Measurements from ENCODE around the gene NIM1K. TPM values are rescaled to one million over a fixed set of nuclear protein-coding genes. Genes with fewer than 3 reads are reported as not detected.

NIM1K gene
- total and polyA plus RNA-seq, 2 of the 13 experiments (the other 11 are each of a cell fraction or from before 2014, with no cell fraction given), result 0.04 TPM; not detected in 1

- 0 out of 2 replicates have a peak, but pooled peaks have one; percentile 44 for TF ChIP-seq ZHX1 (CRISPR knock-in tag; IDR thresholded peaks at IDR 0.05; ENCODE audit: low read depth)
- no peak for TF ChIP-seq FOXM1 (CRISPR knock-in tag; IDR thresholded peaks at IDR 0.05)
- no peak for TF ChIP-seq RAD51 (IDR thresholded peaks at IDR 0.05; ENCODE audit: borderline replicate concordance)
- no peak for TF ChIP-seq RFX1 (IDR thresholded peaks at IDR 0.05)
- no peak for TF ChIP-seq AHR (CRISPR knock-in tag; IDR thresholded peaks at IDR 0.05)
- no peak for TF ChIP-seq U2AF1 (optimal IDR thresholded peaks at IDR 0.05; ENCODE audit: low read depth, low read length)
- TF ChIP-seq TFAP4 (IDR thresholded peaks at IDR 0.05; ENCODE audit: borderline replicate concordance, low read depth), result peak; percentile 22; the same call in 1 of the 2 replicates
- 0 out of 2 replicates have a peak, but pooled peaks have one; percentile 26 for TF ChIP-seq ZNF761 (CRISPR knock-in tag; conservative IDR thresholded peaks at IDR 0.05)
- peak; percentile 92 for TF ChIP-seq KDM2A (CRISPR knock-in tag; IDR thresholded peaks at IDR 0.05; ENCODE audit: borderline replicate concordance, low read depth)
- 0 out of 2 replicates have a peak, but pooled peaks have one; percentile 76 for TF ChIP-seq SNAPC4 (CRISPR knock-in tag; IDR thresholded peaks at IDR 0.05)
- TF ChIP-seq FOXP4 (CRISPR knock-in tag; IDR thresholded peaks at IDR 0.05), result no peak
- TF ChIP-seq REPIN1 (CRISPR knock-in tag; IDR thresholded peaks at IDR 0.05; ENCODE audit: borderline replicate concordance, low read depth), result peak; percentile 85; the same call in 1 of the 2 replicates
- no peak for TF ChIP-seq ZNF17 (CRISPR knock-in tag; IDR thresholded peaks at IDR 0.05)
Observed at GRCh38 chr5:43313035-43313853, 121.2 kb downstream of the NIM1K start, which contains the start of gene HMGCS1 (continued).
